H1 (cell line): ENCODE measurements around the gene SMAGP.

Experiments used
- CTCF ChIP-seq, 3 experiments: IDR thresholded peaks; 1 replicate in 2 of 3; 2 replicates in 1 of 3; pipeline versions ENCODE4 v1.5.1 to v1.6.1; 2011; ENCODE audit warnings: low read length in 3 of 3, mild to moderate bottlenecking in 3 of 3, inconsistent platforms in 2 of 3, low read depth in 1 of 3, moderate library complexity in 1 of 3; ENCODE audit not compliant: insufficient read depth in 1 of 3; ENCODE audit errors: control extremely low read depth in 1 of 3
- EP300 ChIP-seq, 2 experiments: IDR thresholded peaks; 1 replicate in 1 of 2; 2 replicates in 1 of 2; pipeline ENCODE4 v1.6.1; 2011 to 2012; ENCODE audit warnings: low read depth in 2 of 2, low read length in 2 of 2, mild to moderate bottlenecking in 2 of 2, borderline replicate concordance in 1 of 2, inconsistent platforms in 1 of 2, moderate library complexity in 1 of 2
- EZH2 ChIP-seq: fragments of 200-600 bp; sonication (generic); IDR thresholded peaks from 2 replicates; pipeline ENCODE4 v1.7.1; 2012; ENCODE audit warnings: low read depth, mild to moderate bottlenecking, moderate library complexity, low read length, inconsistent platforms; ENCODE audit not compliant: severe bottlenecking
- HDAC6 ChIP-seq: IDR thresholded peaks from one replicate; pipeline ENCODE4 v1.7.1; 2012; ENCODE audit warnings: low read depth, mild to moderate bottlenecking, inconsistent platforms, low read length, moderate library complexity
- KDM1A ChIP-seq: fragments of 200-600, 300-600 bp; sonication (generic); IDR thresholded peaks from 2 replicates; pipeline ENCODE4 v1.7.1; 2016; ENCODE audit warnings: mild to moderate bottlenecking, low read length, borderline replicate concordance
- POLR2A ChIP-seq, 2 experiments: IDR thresholded peaks; 1 replicate in 1 of 2; 2 replicates in 1 of 2; pipeline ENCODE4 v1.6.1; 2011; ENCODE audit warnings: low read depth in 2 of 2, low read length in 2 of 2, mild to moderate bottlenecking in 2 of 2; ENCODE audit errors: control extremely low read depth in 1 of 2
- RAD21 ChIP-seq, 2 experiments: IDR thresholded peaks in 1 of 2; conservative IDR thresholded peaks in 1 of 2; 2 replicates each; pipeline ENCODE4 v1.6.1; 2011; ENCODE audit warnings: low read depth in 2 of 2, low read length in 2 of 2, improper control_type of control experiment in 1 of 2, inconsistent platforms in 1 of 2, mild to moderate bottlenecking in 1 of 2, moderate library complexity in 1 of 2
- SIN3A ChIP-seq, 2 experiments: IDR thresholded peaks in 1 of 2; conservative IDR thresholded peaks in 1 of 2; 2 replicates each; pipeline ENCODE4 v1.6.1; 2011 to 2012; ENCODE audit warnings: low read length in 2 of 2, improper control_type of control experiment in 1 of 2, low read depth in 1 of 2, mild to moderate bottlenecking in 1 of 2
- SUZ12 ChIP-seq: fragments of 200-600 bp; sonication (generic); IDR thresholded peaks from 2 replicates; pipeline ENCODE4 v1.6.1; 2012; ENCODE audit warnings: mild to moderate bottlenecking, inconsistent platforms, low read length, moderate library complexity, mixed read lengths
- TAF1 ChIP-seq: IDR thresholded peaks from 2 replicates; pipeline ENCODE4 v1.6.1; 2011; ENCODE audit warnings: mild to moderate bottlenecking, low read depth, low read length

- TF ChIP-seq CTCF (IDR thresholded peaks at IDR 0.05; ENCODE audit: control extremely low read depth in 1 of 3, insufficient read depth in 1 of 3, low read depth in 1 of 3, low read length in 3 of 3) = no peak
- no peak for TF ChIP-seq KDM1A
- no peak for TF ChIP-seq RAD21 (IDR thresholded peaks at IDR 0.05 in 1 of 2, conservative IDR thresholded peaks at IDR 0.05 in 1 of 2; ENCODE audit: low read depth in 2 of 2, low read length in 2 of 2)
- TF ChIP-seq EP300 (IDR thresholded peaks at IDR 0.05; ENCODE audit: borderline replicate concordance in 1 of 2, low read depth in 2 of 2, low read length in 2 of 2) = no peak
- TF ChIP-seq SUZ12 = no peak
- no peak for TF ChIP-seq HDAC6
- TF ChIP-seq SIN3A (conservative IDR thresholded peaks at IDR 0.05 in 1 of 2, IDR thresholded peaks at IDR 0.05 in 1 of 2; ENCODE audit: low read depth in 1 of 2, low read length in 2 of 2) = no peak
- no peak for TF ChIP-seq TAF1
- TF ChIP-seq POLR2A (IDR thresholded peaks at IDR 0.05; ENCODE audit: control extremely low read depth in 1 of 2, low read depth in 2 of 2, low read length in 2 of 2) = no peak
- no peak for TF ChIP-seq EZH2
These were observed 71.4 kb downstream of the SMAGP start for GRCh38 chr12:51198568-51199365.
